ENCODE results near the gene ZDHHC14.

- TF ChIP-seq, protein P1, sequence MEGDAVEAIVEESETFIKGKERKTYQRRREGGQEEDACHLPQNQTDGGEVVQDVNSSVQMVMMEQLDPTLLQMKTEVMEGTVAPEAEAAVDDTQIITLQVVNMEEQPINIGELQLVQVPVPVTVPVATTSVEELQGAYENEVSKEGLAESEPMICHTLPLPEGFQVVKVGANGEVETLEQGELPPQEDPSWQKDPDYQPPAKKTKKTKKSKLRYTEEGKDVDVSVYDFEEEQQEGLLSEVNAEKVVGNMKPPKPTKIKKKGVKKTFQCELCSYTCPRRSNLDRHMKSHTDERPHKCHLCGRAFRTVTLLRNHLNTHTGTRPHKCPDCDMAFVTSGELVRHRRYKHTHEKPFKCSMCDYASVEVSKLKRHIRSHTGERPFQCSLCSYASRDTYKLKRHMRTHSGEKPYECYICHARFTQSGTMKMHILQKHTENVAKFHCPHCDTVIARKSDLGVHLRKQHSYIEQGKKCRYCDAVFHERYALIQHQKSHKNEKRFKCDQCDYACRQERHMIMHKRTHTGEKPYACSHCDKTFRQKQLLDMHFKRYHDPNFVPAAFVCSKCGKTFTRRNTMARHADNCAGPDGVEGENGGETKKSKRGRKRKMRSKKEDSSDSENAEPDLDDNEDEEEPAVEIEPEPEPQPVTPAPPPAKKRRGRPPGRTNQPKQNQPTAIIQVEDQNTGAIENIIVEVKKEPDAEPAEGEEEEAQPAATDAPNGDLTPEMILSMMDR (conservative IDR thresholded peaks at IDR 0.05; ENCODE audit: low read depth, low read length): no peak
- TF ChIP-seq EZH2 (IDR thresholded peaks at IDR 0.05; ENCODE audit: low read length, unreplicated experiment) (no peak), EZH2phosphoT487 (IDR thresholded peaks at IDR 0.05; ENCODE audit: borderline replicate concordance, low read length) (no peak)
These were observed 91.1 kb downstream of the ZDHHC14 start for GRCh38 chr6:157471895-157472686.

Data from PC-3 (cell line).